IMR-90 (cell line): ENCODE data around the gene SLC35D2. TPM values are rescaled to one million over a fixed set of nuclear protein-coding genes. Genes with fewer than 3 reads are reported as not detected.

Source experiments
- ATAC-seq: fragments of 200-7000 bp; cut with Tn5 transposase; 2 replicates; pipeline ENCODE4 v1.9.1; 2020; ENCODE audit warnings: low read depth, mild to moderate bottlenecking, moderate library complexity
- BruUV-seq: library from RNA; stranded (reverse); fragments of 400-500 nt; replicated peaks from 2 replicates; lab custom pipeline; 2021; lab: Mats Ljungman, UMichigan
- CTCF ChIA-PET: fragments of 300-600 bp; formaldehyde crosslinking; extraction: SDS; loops from one replicate; lab custom pipeline; 2021; ENCODE audit warnings: antibody characterized with exemption; lab: Yijun Ruan, JAX
- POLR2A ChIA-PET: fragments of 300-600 bp; sonication (Branson Sonifier 250); formaldehyde crosslinking; loops from one replicate; lab custom pipeline; 2022; ENCODE audit warnings: antibody characterized with exemption; ENCODE audit not compliant: unreplicated experiment; lab: Charles Lee
- DNase-seq: peaks from one replicate; pipeline ENCODE4 v3.0.0; 2013
- H2AFZ ChIP-seq: replicated peaks from 2 replicates; pipeline ENCODE3; 2013; ENCODE audit warnings: low read length, mild to moderate bottlenecking; ENCODE audit not compliant: poor library complexity
- H2AK5ac ChIP-seq: 2 replicates; pipeline ENCODE4 v1.6.1; 2013; ENCODE audit warnings: low read depth, low read length, inconsistent platforms
- H2AK9ac ChIP-seq: replicated peaks from 2 replicates; pipeline ENCODE3; 2013; ENCODE audit warnings: mild to moderate bottlenecking, low read depth, low read length, moderate library complexity; ENCODE audit not compliant: poor library complexity
- H2BK120ac ChIP-seq: 2 replicates; pipeline ENCODE4 v1.6.1; 2013; ENCODE audit warnings: low read depth, low read length, inconsistent platforms
- H2BK15ac ChIP-seq: 3 replicates; pipeline ENCODE4 v1.6.1; 2013; ENCODE audit warnings: low read depth, low read length, inconsistent platforms
- H2BK20ac ChIP-seq: 2 replicates; pipeline ENCODE4 v1.6.1; 2013; ENCODE audit warnings: low read depth, mild to moderate bottlenecking, inconsistent platforms, low read length, moderate library complexity
- H2BK5ac ChIP-seq: 2 replicates; pipeline ENCODE4 v1.6.1; 2013; ENCODE audit warnings: mild to moderate bottlenecking, low read depth, low read length, inconsistent platforms; ENCODE audit not compliant: poor library complexity, severe bottlenecking
- H3K14ac ChIP-seq: replicated peaks from 2 replicates; pipeline ENCODE4 v1.6.1; 2013; ENCODE audit warnings: low read depth, low read length, inconsistent platforms
- H3K18ac ChIP-seq: 2 replicates; pipeline ENCODE4 v1.6.1; 2013; ENCODE audit warnings: low read depth, low read length, control low read depth
- H3K23ac ChIP-seq: 2 replicates; pipeline ENCODE4 v1.6.1; 2013; ENCODE audit warnings: low read depth, low read length, inconsistent platforms
- H3K27ac ChIP-seq: 2 replicates; pipeline ENCODE4 v1.5.1; 2013; ENCODE audit warnings: mild to moderate bottlenecking, control low read depth, low read length; ENCODE audit not compliant: insufficient read depth
- H3K27me3 ChIP-seq: 2 replicates; pipeline ENCODE4 v1.6.1; 2013; ENCODE audit warnings: low read length; ENCODE audit not compliant: control insufficient read depth, insufficient read depth
- H3K36me3 ChIP-seq: 2 replicates; pipeline ENCODE4 v1.6.1; 2013; ENCODE audit warnings: low read length, mixed read lengths; ENCODE audit not compliant: control insufficient read depth, insufficient read depth
- H3K4ac ChIP-seq: 2 replicates; pipeline ENCODE4 v1.6.1; 2013; ENCODE audit warnings: low read depth, low read length, inconsistent platforms
- H3K4me1 ChIP-seq: 2 replicates; pipeline ENCODE4 v1.6.1; 2013; ENCODE audit warnings: low read length, mixed read lengths; ENCODE audit not compliant: control insufficient read depth, insufficient read depth
- H3K4me2 ChIP-seq: 2 replicates; pipeline ENCODE4 v1.6.1; 2013; ENCODE audit warnings: low read depth, mild to moderate bottlenecking, control low read depth, low read length, moderate library complexity
- H3K4me3 ChIP-seq: 2 replicates; pipeline ENCODE4 v1.5.1; 2013; ENCODE audit warnings: low read depth, mild to moderate bottlenecking, control low read depth, low read length, moderate library complexity; ENCODE audit not compliant: insufficient read depth
- H3K56ac ChIP-seq: 2 replicates; pipeline ENCODE4 v1.6.1; 2013; ENCODE audit warnings: low read length, inconsistent platforms; ENCODE audit not compliant: insufficient read depth; ENCODE audit errors: extremely low read depth
- H3K79me1 ChIP-seq, 2 experiments: 2 replicates each; pipeline ENCODE4 v1.6.1; 2013; ENCODE audit warnings: low read length in 2 of 2, inconsistent platforms in 1 of 2, low read depth in 1 of 2
- H3K9ac ChIP-seq: 2 replicates; pipeline ENCODE4 v1.6.1; 2013; ENCODE audit warnings: low read depth, low read length, control low read depth
- H3K9me1 ChIP-seq: 2 replicates; pipeline ENCODE4 v1.6.1; 2013; ENCODE audit warnings: low read length, inconsistent platforms; ENCODE audit not compliant: insufficient read depth
- H3K9me3 ChIP-seq: 2 replicates; pipeline ENCODE4 v1.6.1; 2013; ENCODE audit warnings: low read length; ENCODE audit not compliant: control insufficient read depth, insufficient read depth
- H4K20me1 ChIP-seq: 2 replicates; pipeline ENCODE4 v1.6.1; 2013; ENCODE audit warnings: low read length, inconsistent platforms; ENCODE audit not compliant: insufficient read depth
- H4K5ac ChIP-seq: 2 replicates; pipeline ENCODE4 v1.6.1; 2013; ENCODE audit warnings: mild to moderate bottlenecking, low read depth, low read length, control low read depth
- H4K8ac ChIP-seq, 2 experiments: 2 replicates each; pipeline ENCODE4 v1.6.1; 2013; ENCODE audit warnings: low read depth in 2 of 2, low read length in 2 of 2, control low read depth in 1 of 2, inconsistent platforms in 1 of 2
- H4K91ac ChIP-seq: 2 replicates; pipeline ENCODE4 v1.6.1; 2013; ENCODE audit warnings: low read depth, low read length, inconsistent platforms; ENCODE audit not compliant: insufficient read depth
- CEBPB ChIP-seq: IDR thresholded peaks from 2 replicates; pipeline ENCODE4 v1.6.1; 2012; ENCODE audit warnings: low read depth, low read length, improper control_type of control experiment
- CHD1 ChIP-seq: IDR thresholded peaks from 2 replicates; pipeline ENCODE4 v1.6.1; 2012; ENCODE audit warnings: low read depth, low read length, improper control_type of control experiment
- CTCF ChIP-seq: conservative IDR thresholded peaks from 2 replicates; pipeline ENCODE4 v1.5.1; 2012; ENCODE audit warnings: mild to moderate bottlenecking, low read depth, low read length, improper control_type of control experiment
- ELK1 ChIP-seq: fragments of 150-350 bp; IDR thresholded peaks from 2 replicates; pipeline ENCODE4 v1.6.1; 2016; ENCODE audit warnings: low read depth, mild to moderate bottlenecking, low read length, moderate library complexity, borderline replicate concordance
- FOS ChIP-seq: fragments of 150-350 bp; IDR thresholded peaks from 2 replicates; pipeline ENCODE4 v1.6.1; 2016; ENCODE audit warnings: low read depth, low read length
- MAZ ChIP-seq: IDR thresholded peaks from 2 replicates; pipeline ENCODE4 v1.6.1; 2012; ENCODE audit warnings: low read depth, mild to moderate bottlenecking, low read length, improper control_type of control experiment, moderate library complexity, borderline replicate concordance
- POLR2A ChIP-seq: IDR thresholded peaks from 2 replicates; pipeline ENCODE4 v1.6.1; 2012; ENCODE audit warnings: mild to moderate bottlenecking, low read depth, low read length
- RAD21 ChIP-seq: IDR thresholded peaks from 2 replicates; pipeline ENCODE4 v1.6.1; 2012; ENCODE audit warnings: low read length, improper control_type of control experiment
- RCOR1 ChIP-seq: IDR thresholded peaks from 2 replicates; pipeline ENCODE4 v1.6.1; 2012; ENCODE audit warnings: mild to moderate bottlenecking, low read length, improper control_type of control experiment; ENCODE audit not compliant: insufficient replicate concordance
- RFX5 ChIP-seq: IDR thresholded peaks from 2 replicates; pipeline ENCODE4 v1.8.0; 2012; ENCODE audit warnings: low read depth, mild to moderate bottlenecking, low read length, moderate library complexity
- SMC3 ChIP-seq: fragments of 150-350 bp; IDR thresholded peaks from 2 replicates; pipeline ENCODE4 v1.6.1; 2016; ENCODE audit warnings: low read depth, mild to moderate bottlenecking, antibody characterized with exemption, low read length, moderate library complexity
- USF2 ChIP-seq: fragments of 150-350 bp; IDR thresholded peaks from 2 replicates; pipeline ENCODE4 v1.6.1; 2017; ENCODE audit warnings: mild to moderate bottlenecking, antibody characterized with exemption, low read length, low read depth
- whole genome bisulfite sequencing, 2 experiments: methylation state at CpG; one replicate each; pipeline versions ENCODE4 v1.1.5 to v1.1.7; 2013; ENCODE audit warnings: missing lambda C conversion rate in 2 of 2; ENCODE audit not compliant: insufficient read length in 1 of 2; ENCODE audit errors: extremely low coverage in 2 of 2; 5-methylcytosine and 5-hydroxymethylcytosine counted together
- dilution Hi-C: fragments of 300-500 bp; cut with HindIII; formaldehyde crosslinking; loops from one replicate; pipeline ENCODE4 v1.14.3; 2018; ENCODE audit warnings: low sequenced_read_pairs; ENCODE audit not compliant: unreplicated experiment
- in situ Hi-C: fragments of 300-500 bp; cut with MboI; formaldehyde crosslinking; loops from 3 replicates; pipeline ENCODE4 v1.14.3; 2019; ENCODE audit warnings: low sequenced_read_pairs, inconsistent platforms, mixed read lengths
- intact Hi-C: fragments of 100-400 bp; cut with micrococcal nuclease; formaldehyde crosslinking; loops from 2 replicates; pipeline ENCODE4 v1.10.0; 2022
- polyA plus RNA-seq, 3 experiments: library from polyadenylated mRNA; depleted of rRNA; stranded (reverse); fragments of >200 nt; gene quantifications; 2 replicates each; pipeline ENCODE4 v1.2.3, GENCODE V29; 2012; ENCODE audit warnings: low replicate concordance in 1 of 3
- total RNA-seq: library from RNA; depleted of rRNA; stranded (reverse); fragments of >200 nt; gene quantifications from 2 replicates; pipeline ENCODE4 v1.2.3, GENCODE V29; 2012

Gene SLC35D2
- total and polyA plus RNA-seq, 2 of the 4 experiments (the other 2 are of a cell fraction) = 9.7 to 11.8 TPM

GRCh38 chr9:96331236-96331947, 52.1 kb downstream of the SLC35D2 start:
- no peaks in the 10 kb centered on the region for H3K27me3 ChIP-seq
- BruUV-seq = no TSS peak
- H2AK9ac ChIP-seq = no peak overlapping the region
- ChIA-PET POLR2A (no interaction called here), CTCF (no interaction called here)
- peaks cover 2% of the 10 kb centered on the region; the same call in 1 of the 2 replicates for H3K36me3 ChIP-seq
- no peaks in the 10 kb centered on the region for H3K9me1 ChIP-seq
- no peak for ATAC-seq
- peak overlapping the region; percentile 43; the same call in 1 of the 2 replicates for H3K4ac ChIP-seq
- H3K23ac ChIP-seq = no peak overlapping the region
- no peak overlapping the region for H2AFZ ChIP-seq
- no peak for TF ChIP-seq CEBPB
- TF ChIP-seq RAD21 = no peak
- no peak for TF ChIP-seq CHD1
- TF ChIP-seq CTCF = no peak
- no peak for TF ChIP-seq FOS
- TF ChIP-seq RFX5 = no peak
- no peak for TF ChIP-seq POLR2A
- TF ChIP-seq SMC3 = no peak
- no peak for TF ChIP-seq USF2
- TF ChIP-seq RCOR1 = no peak
- TF ChIP-seq ELK1 = no peak
- no peak for TF ChIP-seq MAZ
- WGBS, 2 experiments = 44% methylated on average over 3 of the region's 9 CpGs; no CpG with 5 or more reads in 1 of the 2 experiments
- peak; percentile 39 for DNase-seq
- no peak overlapping the region for H4K8ac ChIP-seq
- H3K18ac ChIP-seq = no peak overlapping the region
- H3K56ac ChIP-seq = no peak overlapping the region
- H2BK5ac ChIP-seq = no peak overlapping the region
- no peaks in the 10 kb centered on the region for H3K9me3 ChIP-seq
- H2BK20ac ChIP-seq = no peak overlapping the region
- no peak overlapping the region for H3K4me3 ChIP-seq
- no peaks in the 10 kb centered on the region for H3K79me1 ChIP-seq
- intact Hi-C loops (no loop called here), in situ Hi-C loops (loop anchor here (10.0 kb wide), 1 partner anchor 63 kb away; no protein-coding TSS in a partner anchor), dilution Hi-C loops (no loop called here)
- H2AK5ac ChIP-seq = 0 out of 2 replicates have a peak overlapping the region, but pooled peaks have one; percentile 44
- no peak overlapping the region for H3K27ac ChIP-seq
- no peak overlapping the region for H3K4me2 ChIP-seq
- no peak overlapping the region for H3K14ac ChIP-seq
- no peak overlapping the region for H3K9ac ChIP-seq
- no peaks in the 10 kb centered on the region for H4K20me1 ChIP-seq
- H3K4me1 ChIP-seq = no peaks in the 10 kb centered on the region
- no peak overlapping the region for H4K5ac ChIP-seq
- H2BK120ac ChIP-seq = peak overlapping the region; percentile 55; the same call in 1 of the 2 replicates
- no peak overlapping the region for H4K91ac ChIP-seq
- H2BK15ac ChIP-seq = no peak overlapping the region; the same call in 2 of the 3 replicates
